HG03442 (cell line): Measurements from ENCODE around the gene BAIAP3.
"Not testable (repeated sequence)": the region's sequence is repeated elsewhere in the genome, so short reads cannot be mapped to it uniquely, and the experiment has no call there.

ENCODE experiments used
- ATAC-seq: cut with Tn5 transposase; IDR thresholded peaks from one replicate; pipeline ENCODE4 v1.9.1; 2021; ENCODE audit warnings: mild to moderate bottlenecking, moderate library complexity; ENCODE audit not compliant: unreplicated experiment

Gene BAIAP3, protein sequence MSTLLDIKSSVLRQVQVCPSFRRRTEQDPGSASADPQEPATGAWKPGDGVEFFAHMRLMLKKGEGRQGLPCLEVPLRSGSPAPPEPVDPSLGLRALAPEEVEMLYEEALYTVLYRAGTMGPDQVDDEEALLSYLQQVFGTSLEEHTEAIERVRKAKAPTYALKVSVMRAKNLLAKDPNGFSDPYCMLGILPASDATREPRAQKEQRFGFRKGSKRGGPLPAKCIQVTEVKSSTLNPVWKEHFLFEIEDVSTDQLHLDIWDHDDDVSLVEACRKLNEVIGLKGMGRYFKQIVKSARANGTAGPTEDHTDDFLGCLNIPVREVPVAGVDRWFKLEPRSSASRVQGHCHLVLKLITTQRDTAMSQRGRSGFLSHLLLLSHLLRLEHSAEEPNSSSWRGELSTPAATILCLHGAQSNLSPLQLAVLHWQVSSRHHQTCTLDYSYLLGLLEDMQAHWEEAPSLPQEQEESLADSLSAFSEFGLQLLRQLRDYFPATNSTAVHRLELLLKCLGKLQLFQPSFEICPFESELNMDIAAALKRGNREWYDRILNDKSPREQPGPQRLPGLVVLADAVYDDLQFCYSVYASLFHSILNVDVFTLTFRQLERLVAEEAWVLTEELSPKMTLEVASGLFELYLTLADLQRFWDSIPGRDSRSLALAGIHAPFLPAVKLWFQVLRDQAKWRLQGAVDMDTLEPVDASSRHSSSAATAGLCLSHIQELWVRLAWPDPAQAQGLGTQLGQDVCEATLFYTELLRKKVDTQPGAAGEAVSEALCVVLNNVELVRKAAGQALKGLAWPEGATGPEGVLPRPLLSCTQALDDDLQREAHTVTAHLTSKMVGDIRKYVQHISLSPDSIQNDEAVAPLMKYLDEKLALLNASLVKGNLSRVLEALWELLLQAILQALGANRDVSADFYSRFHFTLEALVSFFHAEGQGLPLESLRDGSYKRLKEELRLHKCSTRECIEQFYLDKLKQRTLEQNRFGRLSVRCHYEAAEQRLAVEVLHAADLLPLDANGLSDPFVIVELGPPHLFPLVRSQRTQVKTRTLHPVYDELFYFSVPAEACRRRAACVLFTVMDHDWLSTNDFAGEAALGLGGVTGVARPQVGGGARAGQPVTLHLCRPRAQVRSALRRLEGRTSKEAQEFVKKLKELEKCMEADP

DNA sequence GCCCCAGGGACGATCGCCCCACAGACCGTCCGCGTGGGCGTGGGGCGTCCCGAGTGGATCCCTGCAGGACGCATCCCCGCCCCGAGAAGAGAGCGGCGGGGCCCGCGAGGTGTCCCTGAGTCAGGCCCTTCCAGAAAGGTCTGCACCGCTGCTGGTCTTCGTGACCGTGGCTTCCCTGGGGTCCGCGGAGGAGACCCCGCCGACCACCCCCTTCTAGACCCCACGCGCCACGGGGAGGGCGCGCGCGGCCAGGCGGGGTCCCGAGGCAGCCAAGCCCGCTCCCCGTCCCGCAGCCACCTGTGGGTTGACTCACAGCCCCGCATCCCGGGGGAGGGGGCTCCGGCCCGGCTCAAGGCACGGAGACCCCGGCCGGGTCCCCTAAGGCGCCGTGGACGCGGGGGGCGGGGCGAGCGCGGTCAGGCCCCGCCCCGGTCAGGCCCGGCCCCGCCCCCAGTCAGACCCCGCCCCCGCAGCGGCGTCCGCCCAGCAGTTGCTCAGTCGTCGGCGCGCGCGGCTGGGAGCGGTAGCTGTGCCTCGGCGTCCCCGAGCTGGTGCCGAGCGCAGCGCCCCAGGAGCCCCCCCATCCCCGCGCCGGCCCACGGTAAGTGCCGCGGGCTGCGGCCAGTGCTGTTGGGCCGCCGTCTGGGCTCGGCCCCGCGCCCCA, at the start of gene BAIAP3:
BAIAP3 (plus strand) TSS at position 497 of the 664 bp plus-strand sequence. CDS start 4,905 bp downstream, outside the sequence.
- ATAC-seq, result no peak

DNA sequence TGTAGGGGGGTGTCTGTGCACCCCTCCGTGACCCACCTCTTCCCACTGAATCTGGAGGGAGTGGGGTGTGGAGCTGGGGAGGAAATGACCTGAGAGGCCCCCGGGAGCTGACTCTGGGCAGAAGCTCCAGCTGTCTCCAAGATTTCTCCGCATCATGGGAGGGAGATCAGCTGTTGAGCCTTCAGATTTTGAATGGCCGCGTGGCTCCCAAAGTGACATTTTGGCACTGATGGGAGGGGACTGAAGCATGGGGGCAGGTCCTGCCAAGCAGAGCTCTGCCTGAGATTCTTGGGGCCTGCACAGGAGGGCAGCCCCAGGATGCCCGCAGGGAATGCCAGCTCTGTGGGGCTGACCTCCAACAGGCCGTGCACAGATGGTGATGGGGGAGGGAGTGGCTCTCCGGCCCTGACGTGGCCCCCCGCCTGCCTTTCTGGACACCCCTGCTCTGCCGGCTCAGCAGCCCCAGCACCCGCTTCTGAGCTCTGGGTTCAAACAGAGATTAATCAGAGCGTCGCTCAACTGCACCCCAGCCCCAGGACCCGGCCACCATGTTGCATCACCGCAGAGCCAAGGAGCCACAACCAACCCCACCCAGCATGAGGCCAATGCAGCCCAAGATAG, 49.3 kb upstream of the BAIAP3 start:
- no peak for ATAC-seq

DNA sequence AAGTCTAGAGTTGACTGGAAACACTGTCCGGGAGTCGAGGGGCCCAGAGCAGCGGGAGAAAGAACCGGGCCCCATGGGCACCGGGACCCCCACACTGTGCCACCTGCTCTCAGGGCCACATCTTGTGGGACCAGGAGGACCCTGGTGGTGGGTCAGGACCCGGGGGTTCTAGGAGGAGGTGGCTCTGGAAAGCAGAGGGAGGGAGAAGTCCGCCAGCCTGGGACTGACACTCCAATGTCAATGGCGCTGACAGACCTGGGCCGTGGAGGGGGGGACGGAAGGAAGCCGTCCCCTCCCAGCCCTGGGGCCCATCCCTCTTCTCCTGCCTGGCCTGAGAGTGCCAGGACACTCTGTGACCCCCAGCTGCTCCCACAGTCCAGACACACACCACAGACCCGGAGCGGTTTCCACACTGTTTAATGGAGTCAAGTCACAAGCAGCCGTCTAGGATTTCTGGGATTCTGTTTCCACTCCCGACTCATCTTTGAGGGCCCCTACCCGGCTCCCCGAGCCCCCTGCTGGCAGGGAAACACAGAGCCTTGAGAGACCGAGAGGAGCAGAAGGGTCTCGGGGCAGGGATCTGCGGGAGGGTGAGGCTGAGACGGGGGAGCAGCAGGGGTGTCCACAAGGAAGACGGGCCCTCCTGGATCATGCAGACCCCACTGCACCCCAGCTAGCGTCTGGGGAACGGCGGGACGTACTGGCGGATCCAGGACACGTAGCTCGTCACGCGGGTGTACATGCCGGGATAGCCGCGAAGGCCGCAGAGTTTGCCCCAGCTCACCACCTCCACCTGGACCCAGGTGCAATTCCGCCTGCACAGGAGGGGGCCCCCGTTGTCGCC, 47.6 kb upstream of the BAIAP3 start:
- no peak for ATAC-seq

DNA sequence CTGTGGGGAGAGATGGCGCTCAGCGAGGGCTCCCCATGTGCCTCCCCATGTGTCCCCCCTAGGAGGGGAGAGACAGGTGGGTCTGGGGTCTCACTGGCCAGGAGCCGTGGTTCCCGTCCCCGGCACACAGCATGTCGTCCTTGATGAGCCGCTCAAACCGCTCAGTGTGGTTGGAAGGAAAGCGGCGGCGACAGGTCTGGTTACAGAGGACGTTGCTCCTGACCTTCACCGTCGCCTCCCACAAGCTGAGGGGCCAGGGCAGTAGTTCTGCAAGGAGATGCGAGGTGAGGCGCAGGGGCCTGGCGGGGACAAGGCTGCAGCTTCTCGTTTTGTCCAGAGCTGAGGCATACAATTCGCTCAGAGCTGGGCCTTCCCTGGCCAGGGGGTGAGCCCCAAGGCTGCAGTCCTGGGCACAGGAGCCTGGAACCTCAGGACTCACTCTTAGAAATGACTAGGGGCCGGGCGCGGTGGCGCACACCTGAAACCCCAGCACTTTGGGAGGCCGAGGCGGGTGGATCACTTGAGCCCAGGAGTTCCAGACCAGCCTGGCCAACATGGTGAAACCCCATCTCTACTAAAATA, 46.8 kb upstream of the BAIAP3 start:
- ATAC-seq, result no peak

DNA sequence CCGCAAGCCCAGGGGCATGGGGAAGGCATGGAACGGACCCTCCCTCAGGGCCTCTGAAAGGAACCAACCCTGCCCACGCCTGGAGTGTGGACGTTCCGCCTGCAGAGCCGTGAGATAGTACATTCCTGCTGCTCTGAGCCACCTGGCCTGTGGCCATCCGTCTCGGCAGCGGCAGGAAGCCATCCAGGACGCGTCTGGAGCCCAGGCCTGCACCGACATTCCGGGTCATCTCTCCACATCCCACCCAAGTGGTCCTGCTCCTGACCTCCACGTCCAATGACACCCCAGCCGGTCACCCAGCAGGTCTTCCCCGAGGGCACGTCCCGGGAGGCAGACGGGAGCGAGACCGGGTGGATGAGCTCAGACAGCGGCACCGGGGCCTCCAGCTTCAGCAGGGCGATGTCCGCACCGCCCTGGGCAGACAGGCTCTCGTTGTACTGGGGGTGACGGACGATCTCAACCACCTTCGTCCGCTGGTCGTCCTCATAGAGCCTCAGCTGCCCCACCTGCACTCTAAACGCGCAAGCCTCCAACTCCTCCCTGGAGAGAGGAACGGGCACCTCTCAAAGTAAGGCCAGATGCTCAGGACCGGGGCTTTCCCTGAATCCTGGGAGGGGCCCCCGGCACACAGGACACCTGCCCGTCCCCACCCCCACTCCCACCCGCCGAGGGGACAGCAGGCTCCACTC, 45.3 kb upstream of the BAIAP3 start:
- no peak for ATAC-seq

DNA sequence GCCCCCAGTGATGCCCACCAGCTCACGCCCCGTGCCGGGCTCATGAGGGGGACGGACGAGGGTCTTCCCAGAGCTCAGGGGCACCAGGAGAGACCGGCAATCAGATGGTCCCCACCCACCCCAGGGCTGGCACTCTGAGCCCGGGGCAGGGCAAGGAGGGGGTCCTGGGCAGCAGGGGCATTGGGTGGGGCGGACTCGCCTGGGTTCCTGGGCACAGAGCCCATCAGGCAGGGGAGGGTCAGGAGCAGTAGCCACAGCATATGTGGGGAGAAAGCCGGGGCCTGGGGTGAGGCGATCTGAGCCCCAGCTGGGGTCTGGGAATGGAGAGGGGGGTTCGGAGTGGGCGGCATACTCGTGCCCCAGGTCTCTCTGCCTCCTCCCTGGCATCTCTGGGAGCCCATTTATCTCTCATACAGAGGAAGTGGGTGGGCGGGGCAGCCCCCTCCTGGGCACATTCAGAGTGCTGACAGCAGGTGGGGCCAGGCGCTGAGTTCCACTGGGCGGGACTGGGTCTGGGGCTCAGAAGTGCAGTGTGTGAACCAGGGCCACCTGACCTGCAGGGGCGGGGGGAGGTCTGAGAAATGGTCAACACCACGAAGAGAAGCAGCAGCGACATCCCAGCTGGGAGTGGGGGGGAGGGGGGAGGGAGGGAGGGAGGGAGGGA, 44.5 kb upstream of the BAIAP3 start:
- no peak for ATAC-seq

DNA sequence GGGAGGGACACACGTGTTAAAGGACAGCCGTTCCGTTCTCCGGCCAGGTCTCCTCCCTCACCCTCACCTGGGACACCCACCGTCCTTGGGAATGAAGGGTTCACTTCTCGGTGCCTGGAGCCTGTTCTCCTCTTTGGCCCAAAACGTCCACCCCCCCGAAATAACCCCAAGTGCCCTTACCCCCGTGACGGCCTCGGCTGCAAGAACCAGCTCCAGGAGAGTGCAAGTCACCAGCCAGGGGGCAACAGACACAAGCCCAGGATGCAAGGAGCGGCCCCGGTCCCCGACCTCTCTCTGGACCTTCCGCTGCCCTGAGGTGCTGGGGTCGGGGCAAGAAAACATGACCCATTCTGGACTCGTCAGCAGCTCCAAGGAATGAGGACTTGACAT, 44.0 kb upstream of the BAIAP3 start:
- no peak for ATAC-seq

DNA sequence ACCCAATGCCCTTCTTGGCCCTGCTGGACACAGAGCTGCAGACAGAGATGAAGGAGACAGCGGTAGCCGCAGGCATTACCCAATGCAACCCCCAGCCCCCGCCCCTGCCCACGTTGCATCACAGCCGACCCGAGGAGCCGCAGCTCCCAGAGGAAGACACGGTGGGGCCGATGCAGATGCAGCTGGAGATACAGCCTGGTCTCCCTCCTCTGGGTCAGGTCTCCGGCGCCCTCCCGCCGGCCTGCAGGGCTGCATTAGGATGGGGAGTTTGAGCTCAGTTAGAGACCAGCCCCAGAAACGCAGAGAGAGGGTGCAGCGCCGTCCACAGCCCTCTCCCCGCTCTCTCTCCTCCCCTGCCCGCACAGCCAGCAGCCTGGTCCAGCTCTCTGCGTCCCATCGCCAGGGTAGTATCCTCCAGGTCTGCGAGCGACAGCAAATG, 43.4 kb upstream of the BAIAP3 start:
- ATAC-seq, result no peak

DNA sequence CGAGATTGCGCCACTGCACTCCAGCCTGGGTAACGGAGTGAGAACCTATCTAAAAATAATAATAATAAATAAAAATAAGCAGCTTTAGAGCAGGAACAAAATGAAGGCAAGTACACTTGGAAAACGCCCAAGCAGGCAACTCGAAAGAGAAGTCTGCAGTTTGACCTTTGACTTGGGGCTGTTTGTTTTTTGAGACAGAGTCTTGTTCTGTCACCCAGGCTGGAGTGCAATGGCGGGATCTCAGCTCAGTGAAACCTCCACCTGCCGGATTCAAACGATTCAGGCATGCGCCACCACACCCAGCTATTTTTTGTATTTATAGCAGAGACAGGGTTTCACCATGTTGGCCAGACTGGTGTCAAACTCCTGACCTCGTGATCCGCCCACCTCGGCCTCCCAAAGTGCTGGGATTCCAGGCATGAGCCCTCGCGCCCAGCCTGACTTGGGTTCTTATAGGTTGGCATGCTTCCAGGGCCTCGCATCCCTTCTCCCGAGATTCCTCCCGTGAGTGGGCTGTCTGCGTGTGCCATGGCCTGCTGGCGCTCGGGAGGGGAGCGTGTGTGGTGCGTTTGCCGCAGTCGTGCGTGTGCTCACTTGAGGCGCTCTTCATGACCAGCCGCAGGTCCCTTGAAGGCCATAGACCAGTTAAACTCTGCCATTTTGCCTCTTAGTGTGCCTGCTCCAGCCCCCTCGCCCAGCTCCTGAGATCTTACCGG, 42.4 kb upstream of the BAIAP3 start:
- ATAC-seq, result no peak

DNA sequence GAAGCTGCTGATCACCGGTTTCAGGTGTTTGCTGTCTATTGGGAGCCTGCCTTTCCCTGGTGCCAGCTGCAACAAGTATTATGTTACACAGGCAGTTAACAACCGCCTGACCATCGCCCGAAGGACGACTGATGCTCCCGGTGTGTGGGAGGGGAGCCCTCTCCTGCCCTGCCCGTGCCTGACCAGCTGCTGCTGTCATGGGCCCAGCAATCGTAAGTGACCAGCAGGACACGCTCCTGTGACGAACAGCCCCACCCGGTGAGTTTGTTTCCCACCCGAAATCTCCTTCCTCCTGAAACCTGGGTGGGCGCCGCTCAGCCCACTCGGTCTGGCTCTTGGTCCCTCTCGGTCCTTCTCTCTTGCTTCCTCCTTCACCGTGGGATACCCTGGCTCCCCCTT, 41.9 kb upstream of the BAIAP3 start:
- no peak for ATAC-seq

DNA sequence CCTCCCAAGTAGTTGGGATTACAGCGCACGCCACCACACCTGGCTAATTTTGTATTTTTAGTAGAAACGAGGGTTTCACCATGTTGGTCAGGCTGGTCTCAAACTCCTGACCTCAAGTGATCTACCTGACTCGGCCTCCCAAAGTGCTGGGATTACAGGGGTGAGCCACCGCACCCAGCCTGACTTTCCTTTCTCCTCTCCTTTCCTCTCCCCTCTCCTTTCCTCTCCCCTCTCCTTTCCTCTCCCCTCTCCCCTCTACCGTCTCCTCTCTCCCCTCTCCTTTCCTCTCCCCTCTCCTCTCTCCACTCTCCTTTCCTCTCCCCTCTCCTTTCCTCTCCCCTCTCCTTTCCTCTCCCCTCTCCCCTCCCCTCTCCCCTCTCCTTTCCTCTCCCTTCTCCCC, 41.2 kb upstream of the BAIAP3 start:
- not testable (repeated sequence) for ATAC-seq

DNA sequence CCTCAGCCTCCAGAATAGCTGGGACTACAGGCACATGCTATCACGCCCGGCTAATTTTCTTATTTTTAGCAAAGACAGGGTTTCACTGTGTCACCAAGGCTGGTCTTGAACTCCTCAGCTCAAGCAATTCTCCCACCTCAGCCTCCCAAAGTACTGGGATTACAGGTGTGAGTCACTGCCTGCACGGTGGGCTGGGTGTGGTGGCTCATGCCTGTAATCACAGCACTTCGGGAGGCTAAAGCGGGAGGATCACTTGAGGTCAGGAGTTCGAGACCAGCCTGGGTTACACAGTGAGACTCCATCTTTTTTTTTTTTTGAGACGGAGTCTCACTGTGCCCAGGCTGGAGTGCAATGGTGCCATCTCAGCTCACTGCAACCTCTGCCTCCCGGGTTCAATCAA, 40.6 kb upstream of the BAIAP3 start:
- ATAC-seq, result not testable (repeated sequence)

DNA sequence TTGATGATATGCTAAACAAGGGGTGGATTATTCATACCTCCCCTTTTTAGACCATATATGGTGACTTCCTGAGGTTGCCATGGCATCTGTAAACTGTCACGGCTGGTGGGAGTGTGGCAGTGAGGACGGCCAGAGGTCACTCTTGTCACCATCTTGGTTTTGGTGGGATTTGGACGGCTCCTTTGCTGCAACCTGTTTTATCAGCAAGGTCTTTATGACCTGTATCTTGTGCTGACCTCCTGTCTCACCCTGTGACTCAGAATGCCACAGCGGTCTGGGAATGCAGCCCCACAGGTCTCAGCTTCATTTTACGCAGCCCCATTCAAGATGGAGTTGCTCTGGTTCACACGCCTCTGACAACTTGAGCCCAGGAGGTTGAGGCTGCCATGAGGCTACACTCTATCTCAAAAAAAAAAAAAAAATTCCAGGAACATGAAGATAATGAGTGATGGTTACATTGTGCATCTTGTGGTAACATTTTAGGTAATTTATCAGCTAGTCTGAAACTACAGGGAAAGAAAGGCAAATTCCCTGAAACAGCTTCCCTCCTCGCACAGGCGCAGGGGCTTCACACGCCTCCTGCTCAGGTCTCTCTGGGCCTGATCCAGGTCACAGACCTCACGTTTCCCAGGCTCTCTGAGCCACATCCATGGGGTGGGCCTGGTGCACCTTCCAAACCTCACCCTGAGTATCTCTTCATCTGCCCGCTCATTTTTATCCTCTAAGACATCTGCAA, 39.4 kb upstream of the BAIAP3 start:
- ATAC-seq, result no peak

DNA sequence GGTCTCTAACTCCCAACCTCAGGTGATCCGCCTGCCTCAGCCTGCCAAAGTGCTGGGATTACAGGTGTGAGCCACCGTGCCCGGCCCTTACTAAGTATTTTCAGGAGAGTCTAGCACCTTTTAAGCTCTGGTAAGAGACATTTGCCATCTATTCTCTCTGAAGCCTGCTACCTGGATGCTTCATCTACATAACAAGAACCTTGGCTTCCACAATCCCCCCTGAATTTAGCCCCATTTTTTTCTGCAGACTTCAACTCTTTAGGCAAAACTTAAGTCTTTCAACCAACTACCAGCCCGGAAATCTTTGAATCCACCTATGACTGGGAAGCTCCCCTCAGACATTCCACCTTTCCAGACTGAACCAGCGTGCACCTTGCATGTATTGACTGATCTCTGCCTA, 38.0 kb upstream of the BAIAP3 start:
- ATAC-seq, result no peak

DNA sequence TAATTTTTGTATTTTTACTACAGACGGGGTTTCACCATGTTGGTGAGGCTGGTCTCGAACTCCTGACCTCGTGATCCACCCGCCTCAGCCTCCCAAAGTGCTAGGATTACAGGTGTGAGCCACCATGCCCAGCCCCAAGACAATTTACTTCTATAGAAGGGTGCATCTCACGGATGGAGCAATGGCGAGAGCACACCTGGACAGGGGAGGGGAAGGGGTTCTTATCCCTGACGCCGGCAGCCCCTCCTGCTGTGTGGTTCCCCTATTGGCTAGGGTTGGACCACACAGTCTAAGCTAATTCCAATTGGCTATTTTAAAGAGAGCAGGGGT, 36.8 kb upstream of the BAIAP3 start:
- ATAC-seq, result not testable (repeated sequence)

DNA sequence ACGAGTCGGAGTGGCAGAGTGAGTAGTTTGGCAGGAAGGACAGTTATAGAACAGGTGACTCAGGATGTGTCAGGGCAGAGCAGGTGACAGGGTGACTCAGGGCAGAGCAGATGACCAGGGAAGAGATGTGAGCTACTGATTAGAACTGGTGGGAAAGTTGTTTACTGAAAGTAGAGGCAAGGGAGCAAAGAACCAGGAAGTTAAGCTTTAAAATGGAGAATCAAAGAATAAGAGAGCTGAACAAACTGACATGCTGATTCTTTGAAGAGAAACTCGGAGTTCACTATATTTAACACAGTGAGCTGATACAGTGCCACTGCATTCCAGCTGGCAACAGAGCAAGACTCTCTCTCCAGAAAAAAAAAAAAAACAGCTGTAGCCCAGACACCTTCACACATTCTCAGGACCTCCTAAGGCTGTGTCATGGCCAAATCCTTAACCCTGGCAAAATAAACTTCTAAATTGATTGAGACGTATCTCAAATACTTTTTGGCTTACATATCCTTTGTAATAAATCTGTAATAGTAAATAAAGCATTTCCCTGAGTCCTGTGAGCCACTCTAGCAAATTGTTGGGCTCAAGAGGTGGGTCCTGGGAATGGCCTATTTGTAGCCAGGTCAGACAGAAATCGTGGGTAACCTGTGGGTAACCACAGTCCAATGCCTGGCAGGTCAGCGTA, 36.3 kb upstream of the BAIAP3 start:
- ATAC-seq, result no peak
